GM21526 (cell line): Measurements from ENCODE around the gene CLASP1.
"Not testable (repeated sequence)": the region's sequence is repeated elsewhere in the genome, so short reads cannot be mapped to it uniquely, and the experiment has no call there.

Experiments used
- ATAC-seq: cut with Tn5 transposase; IDR thresholded peaks from one replicate; pipeline ENCODE4 v1.9.1; 2021; ENCODE audit warnings: moderate library complexity; ENCODE audit not compliant: unreplicated experiment, low FRiP score

Gene CLASP1

GRCh38 chr2:121450301-121450700 is 199.0 kb downstream of the CLASP1 start:
- ATAC-seq = no peak

GRCh38 chr2:121446647-121447241 is 202.5 kb downstream of the CLASP1 start:
- no peak for ATAC-seq

GRCh38 chr2:121442889-121443288 is 206.4 kb downstream of the CLASP1 start:
- no peak for ATAC-seq

- ATAC-seq = not testable (repeated sequence)
Measured at GRCh38 chr2:121438290-121438689, 211.0 kb downstream of the CLASP1 start.

GRCh38 chr2:121436918-121437317 is 212.3 kb downstream of the CLASP1 start:
- ATAC-seq = no peak

- no peak for ATAC-seq
Measured at GRCh38 chr2:121435790-121436189, 213.5 kb downstream of the CLASP1 start.

- ATAC-seq = no peak
Measured at GRCh38 chr2:121431214-121431613, 218.0 kb downstream of the CLASP1 start.

- ATAC-seq = no peak
Measured at GRCh38 chr2:121429927-121430520, 219.2 kb downstream of the CLASP1 start.

- ATAC-seq = no peak
Measured at GRCh38 chr2:121429119-121429903, 220.0 kb downstream of the CLASP1 start.

GRCh38 chr2:121427187-121427689 is 222.0 kb downstream of the CLASP1 start:
- ATAC-seq = no peak

GRCh38 chr2:121420486-121420885 is 228.8 kb downstream of the CLASP1 start:
- ATAC-seq = no peak

GRCh38 chr2:121419081-121419699 is 230.1 kb downstream of the CLASP1 start:
- no peak for ATAC-seq

- no peak for ATAC-seq
Measured at GRCh38 chr2:121418494-121419058, 230.7 kb downstream of the CLASP1 start.

GRCh38 chr2:121417826-121418225 is 231.4 kb downstream of the CLASP1 start:
- no peak for ATAC-seq

GRCh38 chr2:121415727-121416126 is 233.5 kb downstream of the CLASP1 start:
- no peak for ATAC-seq

GRCh38 chr2:121412349-121412748 is 236.9 kb downstream of the CLASP1 start:
- ATAC-seq = no peak

GRCh38 chr2:121409966-121410365 is 239.3 kb downstream of the CLASP1 start:
- no peak for ATAC-seq

- no peak for ATAC-seq
Measured at GRCh38 chr2:121409388-121409787, 239.9 kb downstream of the CLASP1 start.

GRCh38 chr2:121408641-121409040 is 240.6 kb downstream of the CLASP1 start:
- no peak for ATAC-seq

GRCh38 chr2:121405233-121405632 is 244.0 kb downstream of the CLASP1 start:
- no peak for ATAC-seq

GRCh38 chr2:121400201-121400600 is 249.1 kb downstream of the CLASP1 start:
- no peak for ATAC-seq
